Activated T-helper 2 cell treated with anti-CD3 and anti-CD28 coated beads, Interferon-gamma antibody, Interleukin-2, Interleukin-4, amounts not matched to agents 10 μg/mL and 5 μg/mL and 100 μg/mL, durations not matched to agents 14 hours and 24 hours and 36 hours (primary cell): Measurements from ENCODE around the gene CCNA1. TPM values are rescaled to one million over a fixed set of nuclear protein-coding genes. Genes with fewer than 3 reads are reported as not detected.

ENCODE experiments used
- DNase-seq: peaks from one replicate; pipeline ENCODE4 v3.0.0; 2021; ENCODE audit warnings: low spot score
- H3K27ac Mint-ChIP-seq: one replicate; pipeline ENCODE4 v1.8.0; 2021; ENCODE audit warnings: mixed read lengths
- H3K27me3 Mint-ChIP-seq: one replicate; pipeline ENCODE4 v1.8.0; 2021; ENCODE audit warnings: low read depth, mixed read lengths
- H3K36me3 Mint-ChIP-seq: one replicate; pipeline ENCODE4 v1.8.0; 2021; ENCODE audit warnings: low read depth, mixed read lengths
- H3K4me1 Mint-ChIP-seq: one replicate; pipeline ENCODE4 v1.8.0; 2021; ENCODE audit warnings: low read depth, mixed read lengths
- H3K4me3 Mint-ChIP-seq: one replicate; pipeline ENCODE4 v1.8.0; 2021; ENCODE audit warnings: low read depth, mild to moderate bottlenecking, moderate library complexity, mixed read lengths
- H3K9me3 Mint-ChIP-seq: one replicate; pipeline ENCODE4 v1.8.0; 2021; ENCODE audit warnings: mixed read lengths
- intact Hi-C: fragments of 100-400 bp; cut with micrococcal nuclease; formaldehyde crosslinking; loops from one replicate; pipeline ENCODE4 v1.15.1; 2023
- total RNA-seq: library from RNA; stranded (reverse); gene quantifications from 2 replicates; pipeline ENCODE4 v1.2.3, GENCODE V29; 2022

CCNA1 gene
- total RNA-seq, 1 donor from 2014 or later: 5.0 TPM

GRCh38 chr13:36456577-36456976 lies 24.3 kb downstream of the CCNA1 start:
- peaks cover 23% of the 10 kb centered on the region for H3K27me3 Mint-ChIP-seq
- intact Hi-C loops: loop anchor here (10.0 kb wide), 1 partner anchor 278 kb away; no protein-coding TSS in a partner anchor
- no peaks in the 10 kb centered on the region for H3K9me3 Mint-ChIP-seq
- H3K36me3 Mint-ChIP-seq: no peaks in the 10 kb centered on the region
- no peak overlapping the region for H3K27ac Mint-ChIP-seq
- peaks cover 7% of the 10 kb centered on the region for H3K4me1 Mint-ChIP-seq
- DNase-seq: no peak
- no peak overlapping the region for H3K4me3 Mint-ChIP-seq

DNA sequence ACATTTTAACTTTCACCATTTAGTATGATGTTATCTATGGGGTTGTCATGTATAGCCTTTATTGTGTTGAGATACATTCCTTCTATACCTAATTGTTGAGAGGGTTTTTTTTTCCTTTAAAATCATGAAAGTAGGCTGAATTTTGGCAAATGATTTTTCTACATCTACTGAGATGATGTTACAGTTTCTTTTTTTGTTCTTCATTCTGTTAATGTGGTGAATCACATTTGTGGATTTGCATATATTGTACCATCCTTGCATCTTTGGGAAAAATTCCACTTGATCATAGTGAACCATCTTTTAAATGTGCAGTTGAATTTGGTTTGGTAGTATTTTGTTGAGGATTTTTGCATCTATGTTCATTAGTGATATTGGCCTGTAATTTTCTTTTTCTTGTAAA lies 29.2 kb downstream of the CCNA1 start:
- H3K36me3 Mint-ChIP-seq: no peaks in the 10 kb centered on the region
- H3K27me3 Mint-ChIP-seq: peaks cover 25% of the 10 kb centered on the region
- no peak overlapping the region for H3K4me3 Mint-ChIP-seq
- DNase-seq: no peak
- peaks cover 4% of the 10 kb centered on the region for H3K4me1 Mint-ChIP-seq
- H3K27ac Mint-ChIP-seq: no peak overlapping the region
- intact Hi-C loops: no loop called here
- H3K9me3 Mint-ChIP-seq: no peaks in the 10 kb centered on the region

DNA sequence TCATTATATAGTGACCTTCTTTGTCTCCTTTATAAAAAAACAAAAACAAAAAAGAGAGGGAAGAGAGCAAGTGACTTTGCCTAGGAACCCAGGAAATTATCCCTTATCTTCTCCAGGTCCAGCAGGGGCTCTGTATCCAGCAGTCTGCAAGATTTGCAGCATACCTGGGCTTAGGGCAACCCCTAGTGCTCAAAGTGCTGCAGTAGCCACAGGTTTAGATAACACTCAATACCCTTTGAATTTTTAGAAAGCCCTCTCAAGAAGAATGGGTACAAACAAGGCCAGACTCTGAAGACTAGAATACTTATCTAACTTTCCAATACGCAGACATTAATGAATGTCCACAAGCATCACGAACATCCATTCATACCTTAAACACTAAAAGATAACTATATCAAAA lies 43.2 kb downstream of the CCNA1 start:
- Mint-ChIP-seq H3K36me3 (no peaks in the 10 kb centered on the region), H3K4me1 (no peaks in the 10 kb centered on the region), H3K27ac (no peak overlapping the region), H3K4me3 (no peak overlapping the region), H3K27me3 (peaks cover 6% of the 10 kb centered on the region), H3K9me3 (peaks cover 4% of the 10 kb centered on the region)
- intact Hi-C loops: loop anchor here (2.0 kb wide), 1 partner anchor 55 kb away; no protein-coding TSS in a partner anchor
- no peak for DNase-seq

- Mint-ChIP-seq H3K4me1 (peaks cover 2% of the 10 kb centered on the region), H3K9me3 (no peaks in the 10 kb centered on the region), H3K4me3 (no peak overlapping the region), H3K27me3 (peaks cover under 1% of the 10 kb centered on the region), H3K36me3 (no peaks in the 10 kb centered on the region), H3K27ac (no peak overlapping the region)
- DNase-seq: no peak
- intact Hi-C loops: no loop called here
Observed at GRCh38 chr13:36476661-36477060, 44.4 kb downstream of the CCNA1 start.

- intact Hi-C loops: no loop called here
- H3K27ac Mint-ChIP-seq: no peak overlapping the region
- no peaks in the 10 kb centered on the region for H3K9me3 Mint-ChIP-seq
- no peaks in the 10 kb centered on the region for H3K27me3 Mint-ChIP-seq
- peaks cover 2% of the 10 kb centered on the region for H3K4me1 Mint-ChIP-seq
- DNase-seq: no peak
- no peak overlapping the region for H3K4me3 Mint-ChIP-seq
- no peaks in the 10 kb centered on the region for H3K36me3 Mint-ChIP-seq
Observed at GRCh38 chr13:36480726-36481427, 48.6 kb downstream of the CCNA1 start.

DNA sequence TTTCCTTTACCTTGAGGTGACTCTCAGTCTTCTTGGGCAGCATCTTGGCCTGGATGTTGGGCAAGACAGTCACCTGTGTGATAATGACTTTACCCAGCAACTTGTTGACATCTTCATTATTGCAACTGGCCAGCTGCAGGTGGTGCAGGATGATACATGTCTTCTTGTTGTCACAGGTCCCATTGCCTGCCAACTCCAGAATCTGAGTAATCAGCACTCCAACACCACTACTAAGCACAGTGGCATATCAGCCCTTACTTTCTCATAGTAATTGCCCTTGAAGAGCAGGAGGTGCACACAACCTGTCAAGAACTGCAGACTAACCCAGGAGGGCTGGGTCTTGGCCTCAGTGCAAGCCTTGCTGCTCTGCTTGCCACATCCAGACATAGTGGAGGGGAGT lies 57.8 kb downstream of the CCNA1 start:
- no peak for DNase-seq
- H3K9me3 Mint-ChIP-seq: no peaks in the 10 kb centered on the region
- no peaks in the 10 kb centered on the region for H3K27me3 Mint-ChIP-seq
- no peaks in the 10 kb centered on the region for H3K4me1 Mint-ChIP-seq
- no peak overlapping the region for H3K4me3 Mint-ChIP-seq
- intact Hi-C loops: no loop called here
- no peaks in the 10 kb centered on the region for H3K36me3 Mint-ChIP-seq
- H3K27ac Mint-ChIP-seq: no peak overlapping the region

Other genes starting within 250 kb of the CCNA1 start
- not detected in 2 replicates for gene SOHLH2, start 217.9 kb upstream of the CCNA1 start, total RNA-seq
- gene CCDC169, start 134.7 kb upstream of the CCNA1 start, total RNA-seq: 0.23 and 0.46 TPM in 2 replicates
- gene SPART, start 86.1 kb upstream of the CCNA1 start, total RNA-seq: 31.7 and 32.0 TPM in 2 replicates
- gene SERTM1, start 241.5 kb downstream of the CCNA1 start, total RNA-seq: not detected in 2 replicates